HepG2 (cell line): ENCODE results near the gene SEC14L2. TPM values are rescaled to one million over a fixed set of nuclear protein-coding genes. Genes with fewer than 3 reads are reported as not detected.

ENCODE experiments used
- ATF7-NPFF ChIP-seq: sonication (generic); formaldehyde crosslinking; IDR thresholded peaks from 2 replicates; pipeline ENCODE4 v1.8.1; 2023; ENCODE audit warnings: mild to moderate bottlenecking, low read depth, missing genetic modification reagents, moderate library complexity
- ATRX ChIP-seq: sonication (generic); formaldehyde crosslinking; IDR thresholded peaks from 2 replicates; pipeline ENCODE4 v1.4.0; 2020; ENCODE audit warnings: missing genetic modification reagents, borderline replicate concordance
- BRD4 ChIP-seq: sonication (generic); formaldehyde crosslinking; IDR thresholded peaks from 2 replicates; pipeline ENCODE4 v1.4.0; 2020; ENCODE audit warnings: missing genetic modification reagents
- CBX5 ChIP-seq: sonication (generic); formaldehyde crosslinking; IDR thresholded peaks from 2 replicates; pipeline ENCODE4 v1.4.0; 2020; ENCODE audit warnings: missing genetic modification reagents, borderline replicate concordance
- HCFC1 ChIP-seq: fragments of 150-350 bp; IDR thresholded peaks from 2 replicates; pipeline ENCODE4 v1.6.1; 2014; ENCODE audit warnings: low read depth, low read length
- MTA3 ChIP-seq: sonication (generic); formaldehyde crosslinking; IDR thresholded peaks from 2 replicates; pipeline ENCODE4 v1.4.0; 2020; ENCODE audit warnings: missing genetic modification reagents
- NR0B2 ChIP-seq: sonication (generic); formaldehyde crosslinking; IDR thresholded peaks from 2 replicates; pipeline ENCODE4 v1.4.0; 2020; ENCODE audit warnings: mild to moderate bottlenecking, missing genetic modification reagents
- PREB ChIP-seq: sonication (generic); formaldehyde crosslinking; IDR thresholded peaks from 2 replicates; pipeline ENCODE4 v1.4.0; 2020; ENCODE audit warnings: missing genetic modification reagents
- TEAD3 ChIP-seq: optimal IDR thresholded peaks from 2 replicates; pipeline ENCODE3; 2016; ENCODE audit warnings: borderline replicate concordance
- TFAP4 ChIP-seq: sonication (generic); IDR thresholded peaks from 2 replicates; pipeline ENCODE4 v1.6.1; 2016; ENCODE audit warnings: low read depth, borderline replicate concordance
- ZBTB10 ChIP-seq: sonication (generic); formaldehyde crosslinking; IDR thresholded peaks from 2 replicates; pipeline ENCODE4 v1.4.0; 2020; ENCODE audit warnings: missing genetic modification reagents, borderline replicate concordance
- ZBTB26 ChIP-seq: IDR thresholded peaks from 2 replicates; pipeline ENCODE4 v1.6.1; 2016; ENCODE audit warnings: missing compliant biosample characterization, missing genetic modification reagents, borderline replicate concordance
- ZNF280B ChIP-seq: sonication (generic); formaldehyde crosslinking; IDR thresholded peaks from 2 replicates; pipeline ENCODE4 v1.5.0; 2020; ENCODE audit warnings: missing genetic modification reagents, mild to moderate bottlenecking, borderline replicate concordance
- ZNF513 ChIP-seq: sonication (generic); formaldehyde crosslinking; conservative IDR thresholded peaks from 2 replicates; pipeline ENCODE4 v1.5.0; 2020; ENCODE audit warnings: missing genetic modification reagents
- ZNF576 ChIP-seq: sonication (generic); formaldehyde crosslinking; IDR thresholded peaks from 2 replicates; pipeline ENCODE4 v1.4.0; 2020; ENCODE audit warnings: mild to moderate bottlenecking, missing genetic modification reagents
- ZNF580 ChIP-seq: IDR thresholded peaks from 2 replicates; pipeline ENCODE4 v1.6.1; 2016; ENCODE audit warnings: low read depth, borderline replicate concordance
- ZNF782 ChIP-seq: sonication (generic); formaldehyde crosslinking; IDR thresholded peaks from 2 replicates; pipeline ENCODE4 v1.4.0; 2020; ENCODE audit warnings: missing genetic modification reagents, mild to moderate bottlenecking, borderline replicate concordance
- polyA plus RNA-seq, 8 experiments: library from polyadenylated mRNA; depleted of rRNA in 3 of 8; stranded (reverse) in 7 of 8; unstranded in 1 of 8; fragments of >200 nt; fragmentation: Illumina TruSeq in 4 of 8; extraction: Trizol in 4 of 8; gene quantifications; 2 replicates each; pipeline versions ENCODE4 v1.2.1 to v1.2.3, GENCODE V29; 2011 to 2016; ENCODE audit warnings: low read depth in 4 of 8, missing spikeins in 1 of 8, mixed read lengths in 1 of 8; ENCODE audit not compliant: insufficient read depth in 1 of 8
- total RNA-seq, 5 experiments: library from RNA; depleted of rRNA; stranded (reverse); fragments of >200 nt; fragmentation: Illumina TruSeq; extraction: Trizol; gene quantifications; 2 replicates each; pipeline ENCODE4 v1.2.3, GENCODE V29; 2016; ENCODE audit warnings: low read depth in 1 of 5

SEC14L2 gene
- total and polyA plus RNA-seq, 2 of the 13 experiments (the other 11 are each of a cell fraction or from before 2014, with no cell fraction given) = 4.1 to 5.1 TPM

- TF ChIP-seq PREB (CRISPR knock-in tag) (peak; percentile 87; the same call in 1 of the 2 replicates), ZNF580 (no peak; the same call in 1 of the 2 replicates), ZNF576 (CRISPR knock-in tag) (0 out of 2 replicates have a peak, but pooled peaks have one; percentile 46), ATRX (CRISPR knock-in tag) (no peak), ZBTB10 (CRISPR knock-in tag) (peak; percentile 37; the same call in 1 of the 2 replicates), TEAD3 (CRISPR knock-in tag) (no peak), ZNF782 (CRISPR knock-in tag) (peak; percentile 71; the same call in 1 of the 2 replicates), HCFC1 (no peak), TFAP4 (no peak), ZBTB26 (no peak; the same call in 1 of the 2 replicates), ZNF280B (CRISPR knock-in tag) (peak; percentile 92), ATF7-NPFF (peak; percentile 79; the same call in 1 of the 2 replicates), CBX5 (CRISPR knock-in tag) (no peak), MTA3 (no peak), BRD4 (CRISPR knock-in tag) (0 out of 2 replicates have a peak, but pooled peaks have one; percentile 46), ZNF513 (CRISPR knock-in tag) (no peak), NR0B2 (CRISPR knock-in tag) (peak; percentile 58)
Observed at GRCh38 chr22:30423301-30423958, 26.6 kb downstream of the SEC14L2 start (continued).
